CD4-positive, alpha-beta T cell treated with Interleukin-15 for 1 hour (primary cell): ENCODE measurements around the gene RAB11A.

Experiments used
- DNase-seq: peaks from one replicate; pipeline ENCODE4 v3.0.0-alpha.2; 2020

Gene RAB11A

GRCh38 chr15:65918357-65918920, 49.1 kb downstream of the RAB11A start:
- no peak for DNase-seq

- DNase-seq = no peak
Observed at GRCh38 chr15:65918945-65919344, 49.7 kb downstream of the RAB11A start.

- no peak for DNase-seq
Observed at GRCh38 chr15:65919353-65919752, 50.1 kb downstream of the RAB11A start.

GRCh38 chr15:65920121-65920520, 50.8 kb downstream of the RAB11A start:
- no peak for DNase-seq

- DNase-seq = no peak
Observed at GRCh38 chr15:65920825-65921309, 51.6 kb downstream of the RAB11A start.

GRCh38 chr15:65921780-65922179, 52.5 kb downstream of the RAB11A start:
- DNase-seq = no peak

- DNase-seq = no peak
Observed at GRCh38 chr15:65922621-65923020, 53.3 kb downstream of the RAB11A start.

- no peak for DNase-seq
Observed at GRCh38 chr15:65923264-65923663, 54.0 kb downstream of the RAB11A start.

- DNase-seq = no peak
Observed at GRCh38 chr15:65924004-65924403, 54.7 kb downstream of the RAB11A start.

- no peak for DNase-seq
Observed at GRCh38 chr15:65925338-65925737, 56.0 kb downstream of the RAB11A start.

- DNase-seq = no peak
Observed at GRCh38 chr15:65926459-65926858, 57.2 kb downstream of the RAB11A start.

- DNase-seq = no peak
Observed at GRCh38 chr15:65926899-65927298, 57.6 kb downstream of the RAB11A start.

- no peak for DNase-seq
Observed at GRCh38 chr15:65927545-65927944, 58.3 kb downstream of the RAB11A start.

- no peak for DNase-seq
Observed at GRCh38 chr15:65929573-65929972, 60.3 kb downstream of the RAB11A start.

- no peak for DNase-seq
Observed at GRCh38 chr15:65930134-65930533, 60.8 kb downstream of the RAB11A start.

GRCh38 chr15:65931221-65931620, 61.9 kb downstream of the RAB11A start:
- no peak for DNase-seq

- DNase-seq = no peak
Observed at GRCh38 chr15:65935391-65935790, 66.1 kb downstream of the RAB11A start.

- no peak for DNase-seq
Observed at GRCh38 chr15:65936282-65936681, 67.0 kb downstream of the RAB11A start.

- DNase-seq = no peak
Observed at GRCh38 chr15:65937054-65937453, 67.8 kb downstream of the RAB11A start.

GRCh38 chr15:65937476-65937875, 68.2 kb downstream of the RAB11A start:
- DNase-seq = no peak

- no peak for DNase-seq
Observed at GRCh38 chr15:65938604-65939003, 69.3 kb downstream of the RAB11A start.

- DNase-seq = no peak
Observed at GRCh38 chr15:65939901-65940617, 70.8 kb downstream of the RAB11A start.

- DNase-seq = no peak
Observed at GRCh38 chr15:65940618-65940909, 71.3 kb downstream of the RAB11A start.
